ENCODE data around the gene KRTAP21-3.

DNA sequence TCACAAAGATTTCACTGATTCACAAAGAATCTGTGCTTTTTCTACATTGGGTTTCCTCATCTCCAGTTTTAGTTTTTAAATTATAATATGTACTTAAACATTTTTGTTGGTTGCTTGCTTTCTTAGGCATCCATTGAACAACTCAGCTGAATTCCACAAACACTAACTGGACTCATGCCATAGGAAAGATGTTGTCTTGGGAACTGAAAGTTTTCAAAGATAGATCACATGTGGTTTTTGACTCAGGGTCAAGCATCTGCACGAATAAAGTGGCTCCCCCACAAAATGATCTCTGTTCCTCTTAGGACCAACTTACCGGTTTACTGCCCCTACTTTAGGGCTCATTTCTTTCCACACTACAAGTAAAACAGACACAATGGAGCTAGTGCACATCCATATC is 39.7 kb upstream of the KRTAP21-3 start:
- TF ChIP-seq, protein P1, sequence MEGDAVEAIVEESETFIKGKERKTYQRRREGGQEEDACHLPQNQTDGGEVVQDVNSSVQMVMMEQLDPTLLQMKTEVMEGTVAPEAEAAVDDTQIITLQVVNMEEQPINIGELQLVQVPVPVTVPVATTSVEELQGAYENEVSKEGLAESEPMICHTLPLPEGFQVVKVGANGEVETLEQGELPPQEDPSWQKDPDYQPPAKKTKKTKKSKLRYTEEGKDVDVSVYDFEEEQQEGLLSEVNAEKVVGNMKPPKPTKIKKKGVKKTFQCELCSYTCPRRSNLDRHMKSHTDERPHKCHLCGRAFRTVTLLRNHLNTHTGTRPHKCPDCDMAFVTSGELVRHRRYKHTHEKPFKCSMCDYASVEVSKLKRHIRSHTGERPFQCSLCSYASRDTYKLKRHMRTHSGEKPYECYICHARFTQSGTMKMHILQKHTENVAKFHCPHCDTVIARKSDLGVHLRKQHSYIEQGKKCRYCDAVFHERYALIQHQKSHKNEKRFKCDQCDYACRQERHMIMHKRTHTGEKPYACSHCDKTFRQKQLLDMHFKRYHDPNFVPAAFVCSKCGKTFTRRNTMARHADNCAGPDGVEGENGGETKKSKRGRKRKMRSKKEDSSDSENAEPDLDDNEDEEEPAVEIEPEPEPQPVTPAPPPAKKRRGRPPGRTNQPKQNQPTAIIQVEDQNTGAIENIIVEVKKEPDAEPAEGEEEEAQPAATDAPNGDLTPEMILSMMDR (IDR thresholded peaks at IDR 0.05), result no peak
- no peak for TF ChIP-seq POLR2A (IDR thresholded peaks at IDR 0.05)
